Activated CD4-positive, alpha-beta memory T cell treated with anti-CD3 and anti-CD28 coated beads, Interleukin-2, amount 10 ng/mL, durations not matched to agents 7 days and 5 days (primary cell): Measurements from ENCODE around the gene BRMS1. TPM values are rescaled to one million over a fixed set of nuclear protein-coding genes. Genes with fewer than 3 reads are reported as not detected.

ENCODE experiments used
- CTCF ChIA-PET: fragments of 350-600 bp; sonication (Branson Sonifier 250); formaldehyde crosslinking; loops from one replicate; lab custom pipeline; 2021; ENCODE audit warnings: antibody characterized with exemption, inconsistent platforms; lab: Charles Lee
- POLR2A ChIA-PET: fragments of 350-600 bp; sonication (Branson Sonifier 250); formaldehyde crosslinking; loops from one replicate; lab custom pipeline; 2021; ENCODE audit warnings: antibody characterized with exemption; lab: Charles Lee
- DNase-seq: peaks from one replicate; pipeline ENCODE4 v3.0.0-alpha.2; 2020
- H3K27ac Mint-ChIP-seq: one replicate; pipeline ENCODE4 v1.8.0; 2021; ENCODE audit warnings: mild to moderate bottlenecking, mixed read lengths
- H3K27me3 Mint-ChIP-seq: one replicate; pipeline ENCODE4 v1.8.0; 2021; ENCODE audit warnings: mixed read lengths
- H3K36me3 Mint-ChIP-seq: one replicate; pipeline ENCODE4 v1.8.0; 2021; ENCODE audit warnings: low read depth, mixed read lengths
- H3K4me1 Mint-ChIP-seq: one replicate; pipeline ENCODE4 v1.8.0; 2021; ENCODE audit warnings: mixed read lengths
- H3K4me3 Mint-ChIP-seq: one replicate; pipeline ENCODE4 v1.8.0; 2021; ENCODE audit warnings: mild to moderate bottlenecking, mixed read lengths
- H3K9me3 Mint-ChIP-seq: one replicate; pipeline ENCODE4 v1.8.0; 2021; ENCODE audit warnings: mixed read lengths
- total RNA-seq, 2 experiments: library from RNA; stranded (reverse); gene quantifications; one replicate each; pipeline ENCODE4 v1.2.3, GENCODE V29; 2021

The BRMS1 gene
- total RNA-seq, 2 experiments from 2014 or later, result 39.7 to 40.4 TPM

DNA sequence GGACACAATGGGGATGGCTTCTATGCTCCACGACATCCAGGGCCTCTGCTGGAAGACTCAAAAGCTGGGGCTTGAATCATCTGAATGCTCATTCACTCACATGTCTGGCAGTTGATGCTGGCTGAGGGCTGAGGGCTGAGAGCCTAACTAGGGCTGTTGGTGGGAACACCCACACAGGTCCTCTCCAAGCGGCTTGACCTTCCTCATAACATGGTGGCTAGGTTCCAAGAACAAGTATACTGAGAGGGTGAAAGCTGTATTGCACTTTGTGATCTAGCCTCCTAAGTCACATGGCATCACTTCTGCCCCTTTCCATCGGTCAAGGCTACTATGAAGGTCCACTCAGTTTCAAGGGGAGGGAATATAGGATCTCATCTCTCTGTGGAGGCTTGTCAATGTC lies 45.7 kb downstream of the BRMS1 start:
- no peak for DNase-seq
- H3K27me3 Mint-ChIP-seq, result peaks cover 3% of the 10 kb centered on the region
- ChIA-PET POLR2A (no interaction called here), CTCF (interaction anchor here (3.3 kb wide), 1 partner anchor 13 kb away, joined by 12 read pairs; no protein-coding TSS in a partner anchor)
- H3K4me1 Mint-ChIP-seq, result no peaks in the 10 kb centered on the region
- H3K9me3 Mint-ChIP-seq, result no peaks in the 10 kb centered on the region
- H3K36me3 Mint-ChIP-seq, result no peaks in the 10 kb centered on the region
- H3K4me3 Mint-ChIP-seq, result no peak overlapping the region
- H3K27ac Mint-ChIP-seq, result no peak overlapping the region

DNA sequence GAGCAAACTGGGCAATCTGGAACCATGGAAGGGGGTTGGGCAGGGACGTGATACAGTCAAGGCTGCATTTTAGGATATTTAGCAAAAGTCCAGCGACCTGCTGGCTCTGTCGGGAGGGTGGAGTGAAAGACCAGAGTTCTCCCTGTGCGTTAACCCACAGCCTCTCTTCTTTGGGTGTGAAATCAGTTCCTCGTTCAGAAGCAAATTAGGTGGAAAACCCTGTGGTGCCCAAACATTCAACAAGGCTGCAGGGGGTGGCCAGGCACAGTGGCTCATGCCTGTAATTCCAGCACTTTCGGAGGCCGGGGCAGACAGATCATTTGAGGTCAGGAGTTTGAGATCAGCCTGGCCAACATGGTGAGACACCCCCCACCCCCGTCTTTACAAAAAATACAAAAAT lies 47.3 kb downstream of the BRMS1 start:
- ChIA-PET POLR2A (no interaction called here), CTCF (interaction anchor here (3.3 kb wide), 1 partner anchor 14 kb away, joined by 12 read pairs; no protein-coding TSS in a partner anchor)
- Mint-ChIP-seq H3K27me3 (peaks cover 13% of the 10 kb centered on the region), H3K4me3 (no peak overlapping the region), H3K36me3 (no peaks in the 10 kb centered on the region), H3K4me1 (peaks cover 3% of the 10 kb centered on the region), H3K9me3 (no peaks in the 10 kb centered on the region), H3K27ac (no peak overlapping the region)
- DNase-seq, result no peak

DNA sequence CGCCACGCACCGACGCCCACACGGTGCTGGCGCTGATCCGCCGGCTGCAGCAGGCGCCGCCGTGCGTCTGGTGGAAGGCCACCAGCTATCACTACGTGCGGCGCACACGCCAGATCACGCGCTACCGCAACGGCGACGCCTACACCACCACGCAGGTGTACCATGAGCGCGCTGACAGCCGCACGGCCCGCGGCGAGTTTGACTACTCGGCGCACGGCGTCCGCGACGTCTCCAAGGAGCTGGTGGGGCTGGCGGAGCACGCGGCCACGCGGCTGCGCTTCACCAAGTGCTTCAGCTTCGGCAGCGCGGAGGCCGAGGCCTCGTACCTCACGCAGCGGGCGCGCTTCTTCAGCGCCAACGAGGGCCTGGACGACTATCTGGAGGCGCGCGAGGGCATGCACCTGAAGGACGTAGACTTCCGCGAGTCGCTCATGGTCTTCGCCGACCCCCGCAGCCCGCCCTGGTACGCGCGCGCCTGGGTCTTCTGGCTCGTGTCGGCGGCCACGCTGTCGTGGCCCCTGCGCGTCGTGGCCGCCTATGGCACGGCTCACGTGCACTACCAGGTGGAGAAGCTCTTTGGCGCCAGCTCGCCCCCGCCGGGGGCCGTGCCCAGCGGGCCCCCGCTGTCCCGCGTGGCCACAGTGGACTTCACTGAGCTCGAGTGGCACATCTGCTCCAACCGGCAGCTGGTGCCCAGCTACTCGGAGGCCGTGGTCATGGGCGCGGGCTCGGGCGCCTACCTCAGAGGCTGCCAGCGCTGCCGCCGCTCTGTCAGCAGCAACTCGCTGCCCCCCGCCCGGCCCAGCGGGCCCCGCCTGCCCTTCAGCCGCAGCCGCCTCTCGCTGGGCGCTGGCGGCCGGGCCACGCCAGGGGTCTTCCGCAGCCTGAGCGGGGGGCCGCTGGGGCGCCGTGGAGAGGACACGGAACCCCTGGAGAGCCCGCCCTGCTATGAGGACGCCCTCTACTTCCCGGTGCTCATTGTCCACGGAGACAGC lies 50.0 kb downstream of the BRMS1 start:
- Mint-ChIP-seq H3K27ac (no peak overlapping the region), H3K36me3 (no peaks in the 10 kb centered on the region), H3K9me3 (no peaks in the 10 kb centered on the region), H3K4me3 (no peak overlapping the region), H3K27me3 (peaks cover 29% of the 10 kb centered on the region), H3K4me1 (peaks cover 16% of the 10 kb centered on the region)
- no peak for DNase-seq
- POLR2A ChIA-PET, result no interaction called here
- CTCF ChIA-PET, result no interaction called here

DNA sequence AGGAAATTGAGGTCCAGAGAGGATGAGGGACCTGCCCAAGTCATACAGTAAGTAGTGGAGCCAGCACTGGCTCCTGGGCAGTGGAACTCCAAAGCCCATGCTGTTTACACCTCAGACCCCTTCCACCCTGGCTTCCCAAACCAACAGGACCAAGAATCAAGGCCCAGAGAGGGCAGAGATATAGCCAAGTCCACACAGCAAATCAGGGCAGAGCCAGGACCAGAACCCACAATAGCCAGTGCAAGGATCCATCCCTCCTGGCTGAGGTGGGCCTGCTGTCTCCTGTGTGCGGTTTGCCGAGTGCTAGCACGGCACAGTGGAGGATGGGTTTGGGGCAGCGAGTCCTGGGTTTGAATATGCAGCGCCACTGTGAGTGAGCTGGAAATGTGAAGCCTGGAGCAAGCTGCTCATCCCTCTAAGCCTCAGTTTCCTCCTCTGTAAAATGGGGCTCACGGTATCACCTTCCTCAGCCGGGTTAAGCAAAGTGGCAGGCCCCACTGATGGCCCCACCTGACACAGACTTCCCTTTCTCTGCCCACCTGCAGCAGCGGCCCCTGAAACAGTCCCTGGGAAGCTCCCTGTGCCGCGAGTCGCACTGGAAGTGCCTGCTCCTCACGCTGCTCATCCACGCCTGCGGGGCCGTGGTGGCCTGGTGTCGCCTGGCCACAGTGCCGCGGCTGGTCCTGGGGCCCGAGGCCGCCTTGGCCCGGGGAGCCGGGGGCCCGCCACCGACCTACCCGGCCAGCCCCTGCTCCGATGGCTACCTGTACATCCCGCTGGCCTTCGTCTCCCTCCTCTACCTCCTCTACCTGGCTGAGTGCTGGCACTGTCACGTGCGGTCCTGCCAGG lies 50.9 kb downstream of the BRMS1 start:
- ChIA-PET CTCF (no interaction called here), POLR2A (no interaction called here)
- H3K4me3 Mint-ChIP-seq, result no peak overlapping the region
- no peak overlapping the region for H3K27ac Mint-ChIP-seq
- peaks cover 24% of the 10 kb centered on the region for H3K4me1 Mint-ChIP-seq
- H3K27me3 Mint-ChIP-seq, result peaks cover 29% of the 10 kb centered on the region
- H3K36me3 Mint-ChIP-seq, result no peaks in the 10 kb centered on the region
- H3K9me3 Mint-ChIP-seq, result no peaks in the 10 kb centered on the region
- DNase-seq, result no peak

DNA sequence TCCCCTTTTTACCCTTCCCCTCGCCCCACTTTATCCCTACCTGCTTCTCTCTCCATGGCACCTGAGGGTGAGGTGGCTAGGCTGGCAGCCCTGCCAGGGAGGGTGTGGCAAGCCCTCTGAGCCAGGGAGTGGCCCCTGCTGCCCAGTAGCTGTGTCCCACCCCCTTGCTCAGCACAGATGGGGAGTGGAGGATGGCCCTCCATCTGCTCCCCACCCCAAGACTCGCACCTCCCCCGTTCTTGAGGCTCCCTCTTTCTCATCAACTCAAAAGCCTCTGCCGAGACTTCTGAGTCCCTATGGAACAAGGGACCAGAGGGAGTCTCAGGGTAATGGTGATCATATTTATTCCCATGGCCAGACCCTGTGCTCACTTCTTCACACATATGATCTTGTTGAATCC lies 51.6 kb downstream of the BRMS1 start:
- POLR2A ChIA-PET, result no interaction called here
- H3K27ac Mint-ChIP-seq, result no peak overlapping the region
- peaks cover 26% of the 10 kb centered on the region for H3K4me1 Mint-ChIP-seq
- H3K36me3 Mint-ChIP-seq, result no peaks in the 10 kb centered on the region
- CTCF ChIA-PET, result no interaction called here
- no peak for DNase-seq
- peaks cover 29% of the 10 kb centered on the region for H3K27me3 Mint-ChIP-seq
- no peaks in the 10 kb centered on the region for H3K9me3 Mint-ChIP-seq
- H3K4me3 Mint-ChIP-seq, result no peak overlapping the region

DNA sequence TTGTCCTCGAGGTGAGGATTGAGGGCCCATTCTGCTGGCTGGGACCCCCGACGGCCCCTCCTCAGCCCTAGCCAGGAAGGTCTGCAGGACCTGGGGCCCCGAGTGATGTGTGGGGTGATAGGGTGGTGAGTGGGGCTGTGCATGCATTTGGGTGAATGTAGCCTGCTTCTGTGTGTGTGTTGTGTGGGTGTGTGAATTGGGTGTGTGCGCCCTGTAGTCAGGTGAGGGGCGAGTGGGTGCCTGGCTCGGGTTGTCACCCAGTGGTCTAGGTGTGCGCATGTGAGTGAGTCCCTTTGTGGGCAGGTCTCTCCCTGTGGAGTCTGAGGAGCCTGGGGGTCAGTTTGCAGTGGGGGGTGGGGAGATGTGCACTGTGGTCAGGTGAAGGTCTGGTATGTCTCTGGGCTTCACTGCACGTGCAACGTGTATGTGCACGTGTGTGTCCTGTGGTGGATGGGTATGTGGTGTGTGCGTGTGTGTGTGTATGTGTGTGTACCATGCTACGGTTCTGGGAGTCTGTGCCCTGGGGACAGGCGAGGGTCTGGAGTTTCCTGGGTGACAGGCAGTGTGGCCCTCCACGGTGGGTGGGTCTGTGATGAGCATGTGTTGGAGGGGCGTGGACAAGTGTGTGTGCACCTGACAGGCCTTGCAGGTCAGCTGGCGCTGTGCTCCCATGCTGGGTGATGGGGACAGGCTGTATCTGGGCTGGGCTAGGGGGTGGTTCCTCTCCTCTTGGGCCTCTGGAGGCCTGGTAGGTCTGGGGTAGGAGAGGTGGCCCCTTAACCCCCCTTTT lies 52.2 kb downstream of the BRMS1 start:
- no peaks in the 10 kb centered on the region for H3K9me3 Mint-ChIP-seq
- POLR2A ChIA-PET, result no interaction called here
- no peaks in the 10 kb centered on the region for H3K36me3 Mint-ChIP-seq
- DNase-seq, result no peak
- CTCF ChIA-PET, result no interaction called here
- peaks cover 29% of the 10 kb centered on the region for H3K27me3 Mint-ChIP-seq
- H3K4me1 Mint-ChIP-seq, result peaks cover 30% of the 10 kb centered on the region
- peak overlapping the region; percentile 17 for H3K4me3 Mint-ChIP-seq
- no peak overlapping the region for H3K27ac Mint-ChIP-seq

DNA sequence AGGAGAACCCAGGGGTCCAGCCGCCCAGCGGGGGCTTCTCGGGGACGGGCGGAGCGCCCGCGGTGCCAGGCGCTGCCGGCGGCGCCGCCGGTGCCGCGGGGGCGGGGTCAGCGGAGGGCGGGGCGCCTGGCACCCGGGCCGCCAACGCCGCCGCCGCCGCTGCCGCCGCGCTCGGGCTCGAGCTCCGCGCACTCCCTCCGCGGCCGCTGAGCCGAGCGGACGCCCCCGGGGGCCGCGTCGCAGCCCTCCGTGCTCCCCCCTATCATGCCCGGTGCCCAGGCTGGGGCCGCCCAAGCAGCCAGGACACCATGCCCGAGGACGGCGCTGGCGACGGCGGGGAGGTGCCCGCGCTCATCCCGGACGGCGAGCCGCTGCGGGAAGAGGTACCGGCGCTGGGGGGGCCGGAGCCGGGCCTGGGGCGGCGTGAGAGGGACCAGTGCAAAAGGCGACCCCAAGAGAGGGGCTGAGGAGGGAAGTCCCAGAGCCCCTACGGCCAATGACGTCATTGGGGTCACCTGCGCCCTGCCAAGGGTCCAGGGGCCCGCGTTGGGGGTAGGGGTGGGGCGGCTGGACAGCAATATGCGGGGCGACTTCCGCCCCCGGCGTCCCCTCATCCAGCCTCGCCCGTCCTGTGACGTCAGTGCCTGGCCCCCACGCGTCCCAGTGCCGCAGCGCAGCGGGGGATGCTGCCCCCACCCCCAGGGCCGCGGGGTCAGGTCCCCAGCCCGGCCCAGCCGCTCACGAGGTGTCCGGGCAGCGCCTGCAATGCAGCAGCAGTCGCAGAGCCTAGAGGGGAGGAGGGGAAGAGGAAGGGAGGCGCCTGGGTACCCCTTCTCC lies 53.0 kb downstream of the BRMS1 start, which contains the start of gene TMEM151A:
Gene TMEM151A, plus strand, starts transcription at position 189 of the 837 bp plus-strand sequence. Its CDS starts 120 bp downstream, at position 309.
- Mint-ChIP-seq H3K9me3 (no peaks in the 10 kb centered on the region), H3K4me3 (peak within 1 kb of the TSS; percentile 92), H3K27ac (no peak within 1 kb of the TSS), H3K36me3 (no peaks in the 10 kb centered on the region), H3K27me3 (peaks cover 29% of the 10 kb centered on the region), H3K4me1 (peaks cover 38% of the 10 kb centered on the region)
- ChIA-PET CTCF (interaction anchor here (0.6 to 1.7 kb wide), 3 partner anchors 20 to 138 kb away, joined by 3 to 8 read pairs (median 5); no protein-coding TSS in a partner anchor), POLR2A (interaction anchor here (1.1 to 4.4 kb wide), 2 partner anchors 21 to 52 kb away, joined by 4 to 28 read pairs; no protein-coding TSS in a partner anchor)
- no peak for DNase-seq

DNA sequence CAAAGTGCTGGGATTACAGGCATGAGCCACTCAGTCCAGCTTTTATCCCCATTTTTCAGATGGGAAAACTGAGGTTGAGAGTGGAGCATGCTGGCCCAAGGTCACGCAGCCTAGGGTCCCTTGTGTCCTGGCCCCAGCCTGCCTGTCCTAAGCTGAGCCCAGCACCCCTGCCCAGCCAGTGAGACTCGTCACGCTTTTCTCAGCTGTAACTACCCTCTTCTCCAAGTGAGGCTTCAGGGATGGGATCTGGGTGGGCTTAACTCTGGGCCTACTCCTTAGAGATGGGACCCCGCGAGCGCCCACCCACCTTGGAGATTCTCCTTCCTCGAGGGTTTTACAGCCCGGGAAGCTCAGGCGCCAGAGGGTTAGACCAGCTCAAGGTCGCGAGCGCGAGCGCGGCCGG lies 53.6 kb downstream of the BRMS1 start:
- H3K4me1 Mint-ChIP-seq, result peaks cover 42% of the 10 kb centered on the region
- DNase-seq, result no peak
- H3K36me3 Mint-ChIP-seq, result no peaks in the 10 kb centered on the region
- H3K4me3 Mint-ChIP-seq, result no peak overlapping the region
- H3K9me3 Mint-ChIP-seq, result no peaks in the 10 kb centered on the region
- ChIA-PET CTCF (interaction anchor here (1.6 to 1.7 kb wide), 2 partner anchors 20 to 69 kb away, joined by 3 to 8 read pairs; no protein-coding TSS in a partner anchor), POLR2A (interaction anchor here (1.1 to 4.4 kb wide), 2 partner anchors 21 to 53 kb away, joined by 4 to 28 read pairs; no protein-coding TSS in a partner anchor)
- peaks cover 29% of the 10 kb centered on the region for H3K27me3 Mint-ChIP-seq
- no peak overlapping the region for H3K27ac Mint-ChIP-seq

DNA sequence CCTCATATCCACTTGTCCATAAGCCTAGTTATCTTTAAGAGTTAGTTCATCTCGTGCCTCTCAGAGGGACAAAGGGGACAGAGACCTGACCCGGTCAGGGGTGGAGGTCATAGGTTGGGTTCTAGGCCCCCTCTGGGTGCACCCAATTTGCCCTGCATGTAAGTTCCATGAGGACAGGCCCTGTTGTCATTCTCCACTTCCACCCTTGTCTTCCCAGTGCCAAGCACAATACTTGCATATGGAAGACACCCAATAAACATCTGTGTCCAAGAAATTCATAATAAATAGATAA lies 54.6 kb downstream of the BRMS1 start:
- Mint-ChIP-seq H3K9me3 (no peaks in the 10 kb centered on the region), H3K27ac (no peak overlapping the region), H3K4me3 (peak overlapping the region; percentile 92), H3K4me1 (peaks cover 42% of the 10 kb centered on the region), H3K36me3 (no peaks in the 10 kb centered on the region), H3K27me3 (peaks cover 29% of the 10 kb centered on the region)
- ChIA-PET CTCF (interaction anchor here (1.6 to 2.1 kb wide), 2 partner anchors 25 to 68 kb away, joined by 3 to 5 read pairs; no protein-coding TSS in a partner anchor), POLR2A (interaction anchor here (1.0 to 4.4 kb wide), 4 partner anchors 11 to 46 kb away, joined by 3 to 28 read pairs (median 20); partner anchors contain the start of genes CNIH2, RAB1B and RIN1)
- no peak for DNase-seq

DNA sequence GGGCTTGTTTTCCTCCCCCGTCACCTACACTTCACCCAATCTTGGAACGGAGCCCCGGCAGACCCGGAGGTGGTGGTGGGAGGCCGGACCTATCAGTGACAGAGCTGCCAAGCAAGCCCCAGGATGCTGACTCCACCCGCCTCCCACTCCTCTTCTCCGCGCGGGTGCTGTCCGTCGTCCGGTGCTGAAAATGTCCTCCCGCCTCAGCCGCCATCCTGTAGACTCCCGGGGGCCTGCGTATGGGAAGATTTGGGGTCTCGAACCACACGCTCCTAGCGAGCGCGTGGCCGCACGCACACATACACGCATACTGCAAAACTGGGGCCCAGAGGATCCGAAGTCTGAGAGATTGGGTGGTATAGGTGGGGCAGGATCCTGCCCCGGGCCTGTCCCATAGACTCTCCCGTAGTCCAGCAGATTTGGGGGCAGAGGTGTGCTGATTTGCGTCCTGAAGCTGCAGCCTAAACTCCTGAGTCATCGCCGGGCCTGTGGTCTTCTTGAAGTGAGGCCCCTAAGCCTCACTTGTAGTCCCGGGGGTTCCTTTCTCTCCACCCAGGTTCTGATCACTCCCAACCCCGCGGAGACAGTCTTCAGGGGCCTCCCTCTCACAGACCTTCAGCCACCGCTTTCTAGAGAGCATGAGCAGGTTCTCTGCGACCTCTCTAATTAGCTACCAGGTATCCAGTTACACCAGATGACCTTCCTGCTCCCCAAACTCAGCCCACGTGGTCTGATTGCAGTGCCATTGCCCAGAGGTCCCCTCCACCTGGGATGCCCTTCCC lies 55.2 kb downstream of the BRMS1 start:
- Mint-ChIP-seq H3K9me3 (no peaks in the 10 kb centered on the region), H3K27me3 (peaks cover 29% of the 10 kb centered on the region), H3K36me3 (no peaks in the 10 kb centered on the region), H3K4me1 (peaks cover 42% of the 10 kb centered on the region), H3K4me3 (peak overlapping the region; percentile 92), H3K27ac (peak overlapping the region; percentile 78)
- ChIA-PET CTCF (interaction anchor here (0.8 to 3.8 kb wide), 10 partner anchors 9 to 349 kb away, joined by 3 to 33 read pairs (median 4); partner anchors contain the start of genes MRPL11 and RBM4), POLR2A (interaction anchor here (0.6 to 4.4 kb wide), 18 partner anchors 10 to 577 kb away, joined by 3 to 28 read pairs (median 4); partner anchors contain the start of genes BRMS1, CNIH2, RAB1B and RBM4)
- peak; percentile 82 for DNase-seq
